ENCODE data around the gene OSER1.

Gene OSER1

GRCh38 chr20:44210406-44211176 lies at the start of gene OSER1 (continued):
- no peak for TF ChIP-seq ZNF202 (tag by site-specific recombination; IDR thresholded peaks at IDR 0.05; ENCODE audit: borderline replicate concordance)
- TF ChIP-seq PATZ1 (tag by site-specific recombination; IDR thresholded peaks at IDR 0.05): peak; percentile 76
- no peak for TF ChIP-seq ZNF133 (tag by site-specific recombination; IDR thresholded peaks at IDR 0.05)
- TF ChIP-seq ZBTB21 (tag by site-specific recombination; IDR thresholded peaks at IDR 0.05): peak; percentile 30; the same call in 1 of the 2 replicates
- TF ChIP-seq ZSCAN30 (tag by site-specific recombination; IDR thresholded peaks at IDR 0.05): peak; percentile 62; the same call in 1 of the 2 replicates
- TF ChIP-seq ZNF112 (tag by site-specific recombination; IDR thresholded peaks at IDR 0.05): no peak
- TF ChIP-seq, protein P1, sequence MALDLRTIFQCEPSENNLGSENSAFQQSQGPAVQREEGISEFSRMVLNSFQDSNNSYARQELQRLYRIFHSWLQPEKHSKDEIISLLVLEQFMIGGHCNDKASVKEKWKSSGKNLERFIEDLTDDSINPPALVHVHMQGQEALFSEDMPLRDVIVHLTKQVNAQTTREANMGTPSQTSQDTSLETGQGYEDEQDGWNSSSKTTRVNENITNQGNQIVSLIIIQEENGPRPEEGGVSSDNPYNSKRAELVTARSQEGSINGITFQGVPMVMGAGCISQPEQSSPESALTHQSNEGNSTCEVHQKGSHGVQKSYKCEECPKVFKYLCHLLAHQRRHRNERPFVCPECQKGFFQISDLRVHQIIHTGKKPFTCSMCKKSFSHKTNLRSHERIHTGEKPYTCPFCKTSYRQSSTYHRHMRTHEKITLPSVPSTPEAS (tag by site-specific recombination; IDR thresholded peaks at IDR 0.05): peak; percentile 10; the same call in 1 of the 2 replicates
- no peak for TF ChIP-seq MYNN (tag by site-specific recombination; IDR thresholded peaks at IDR 0.05; ENCODE audit: borderline replicate concordance)
- TF ChIP-seq ZNF416 (tag by site-specific recombination; IDR thresholded peaks at IDR 0.05): no peak
- no peak for TF ChIP-seq ZNF623 (tag by site-specific recombination; IDR thresholded peaks at IDR 0.05)
- TF ChIP-seq, protein P2, sequence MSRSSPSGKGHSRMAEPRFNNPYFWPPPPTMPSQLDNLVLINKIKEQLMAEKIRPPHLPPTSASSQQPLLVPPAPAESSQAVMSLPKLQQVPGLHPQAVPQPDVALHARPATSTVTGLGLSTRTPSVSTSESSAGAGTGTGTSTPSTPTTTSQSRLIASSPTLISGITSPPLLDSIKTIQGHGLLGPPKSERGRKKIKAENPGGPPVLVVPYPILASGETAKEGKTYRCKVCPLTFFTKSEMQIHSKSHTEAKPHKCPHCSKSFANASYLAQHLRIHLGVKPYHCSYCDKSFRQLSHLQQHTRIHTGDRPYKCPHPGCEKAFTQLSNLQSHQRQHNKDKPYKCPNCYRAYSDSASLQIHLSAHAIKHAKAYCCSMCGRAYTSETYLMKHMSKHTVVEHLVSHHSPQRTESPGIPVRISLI (tag by site-specific recombination; IDR thresholded peaks at IDR 0.05): no peak
- TF ChIP-seq MEIS1 (CRISPR knock-in tag; IDR thresholded peaks at IDR 0.05; ENCODE audit: borderline replicate concordance): no peak
- TF ChIP-seq OSR2 (tag by site-specific recombination; IDR thresholded peaks at IDR 0.05): peak; percentile 69
- no peak for TF ChIP-seq ZNF548 (tag by site-specific recombination; IDR thresholded peaks at IDR 0.05)
- TF ChIP-seq ZNF561 (tag by site-specific recombination; IDR thresholded peaks at IDR 0.05; ENCODE audit: borderline replicate concordance): peak; percentile 84
- TF ChIP-seq GLI2 (tag by site-specific recombination; IDR thresholded peaks at IDR 0.05; ENCODE audit: borderline replicate concordance, low read depth): no peak
- no peak for TF ChIP-seq ZNF48 (tag by site-specific recombination; IDR thresholded peaks at IDR 0.05)
- no peak for TF ChIP-seq ZNF621 (tag by site-specific recombination; IDR thresholded peaks at IDR 0.05)
- TF ChIP-seq ZNF707 (tag by site-specific recombination; IDR thresholded peaks at IDR 0.05): no peak
- no peak for TF ChIP-seq ZNF768 (tag by site-specific recombination; IDR thresholded peaks at IDR 0.05)
- no peak for TF ChIP-seq ZNF211 (tag by site-specific recombination; IDR thresholded peaks at IDR 0.05; ENCODE audit: low read depth)
- peak; percentile 85 for TF ChIP-seq KLF1 (tag by site-specific recombination; IDR thresholded peaks at IDR 0.05)
- no peak; the same call in 1 of the 2 replicates for TF ChIP-seq YY2 (tag by site-specific recombination; IDR thresholded peaks at IDR 0.05)
- no peak for TF ChIP-seq HOXC10 (CRISPR knock-in tag; IDR thresholded peaks at IDR 0.05)
- 0 out of 2 replicates have a peak, but pooled peaks have one; percentile 39 for TF ChIP-seq ZNF184 (tag by site-specific recombination; IDR thresholded peaks at IDR 0.05)
- TF ChIP-seq ZNF132 (tag by site-specific recombination; IDR thresholded peaks at IDR 0.05; ENCODE audit: borderline replicate concordance): no peak
- TF ChIP-seq ZNF155 (tag by site-specific recombination; IDR thresholded peaks at IDR 0.05): no peak
- TF ChIP-seq ZNF776 (tag by site-specific recombination; IDR thresholded peaks at IDR 0.05; ENCODE audit: borderline replicate concordance): no peak
- no peak for TF ChIP-seq ZNF677 (tag by site-specific recombination; IDR thresholded peaks at IDR 0.05)
- no peak for TF ChIP-seq ZNF423 (tag by site-specific recombination; IDR thresholded peaks at IDR 0.05)
- TF ChIP-seq ZNF670 (tag by site-specific recombination; IDR thresholded peaks at IDR 0.05; ENCODE audit: low read depth): no peak
- no peak; the same call in 1 of the 2 replicates for TF ChIP-seq ZBTB6 (tag by site-specific recombination; IDR thresholded peaks at IDR 0.05)
- peak; percentile 50; the same call in 1 of the 2 replicates for TF ChIP-seq ZIC2 (tag by site-specific recombination; IDR thresholded peaks at IDR 0.05)
- peak; percentile 65 for TF ChIP-seq SP7 (tag by site-specific recombination; IDR thresholded peaks at IDR 0.05)

Measured in HEK293 (cell line).